ENCODE measurements around the gene PSMB7. TPM values are rescaled to one million over a fixed set of nuclear protein-coding genes. Genes with fewer than 3 reads are reported as not detected.

Gene PSMB7
- total and polyA plus RNA-seq, 2 of the 4 experiments (the other 2 are of a cell fraction) = 340 to 430 TPM

- ChIA-PET CTCF (interaction anchor here (0.7 kb wide), 1 partner anchor 168 kb away, joined by 3 read pairs; no protein-coding TSS in a partner anchor), POLR2A (ENCODE audit: unreplicated experiment) (no interaction called here)
- H2AK9ac ChIP-seq (replicated peaks; ENCODE audit: low read depth, low read length, poor library complexity) = no peak overlapping the region
- in situ Hi-C loops (cut with MboI; ENCODE audit: low sequenced_read_pairs) = no loop called here
- H3K9ac ChIP-seq (ENCODE audit: low read depth, low read length) = no peak overlapping the region
- peaks cover 54 to 84% of the 10 kb centered on the region in 2 experiments for H3K79me1 ChIP-seq (ENCODE audit: low read depth in 1 of 2, low read length in 2 of 2)
- no peak overlapping the region for H3K18ac ChIP-seq (ENCODE audit: low read depth, low read length)
- H2AK5ac ChIP-seq (ENCODE audit: low read depth, low read length) = no peak overlapping the region
- no peak for TF ChIP-seq MXI1 (IDR thresholded peaks at IDR 0.05; ENCODE audit: borderline replicate concordance, low read depth, low read length)
- TF ChIP-seq RCOR1 (IDR thresholded peaks at IDR 0.05; ENCODE audit: insufficient replicate concordance, low read length) = no peak
- no peak for TF ChIP-seq CEBPB (IDR thresholded peaks at IDR 0.05; ENCODE audit: low read depth, low read length)
- no peak for TF ChIP-seq MAZ (IDR thresholded peaks at IDR 0.05; ENCODE audit: borderline replicate concordance, low read depth, low read length)
- TF ChIP-seq MAFK (IDR thresholded peaks at IDR 0.05; ENCODE audit: low read depth, low read length) = no peak
- no peak for TF ChIP-seq USF2 (IDR thresholded peaks at IDR 0.05; ENCODE audit: low read depth, low read length)
- TF ChIP-seq CTCF (conservative IDR thresholded peaks at IDR 0.05; ENCODE audit: low read depth, low read length) = no peak
- TF ChIP-seq NFE2L2 (IDR thresholded peaks at IDR 0.05; ENCODE audit: low read depth, low read length) = no peak
- no peak for TF ChIP-seq POLR2A (IDR thresholded peaks at IDR 0.05; ENCODE audit: low read depth, low read length)
- TF ChIP-seq BHLHE40 (IDR thresholded peaks at IDR 0.05; ENCODE audit: low read depth, low read length) = no peak
- no peak for TF ChIP-seq RAD21 (IDR thresholded peaks at IDR 0.05; ENCODE audit: low read length)
- TF ChIP-seq ELK1 (IDR thresholded peaks at IDR 0.05; ENCODE audit: borderline replicate concordance, low read depth, low read length) = no peak
- no peak for TF ChIP-seq SMC3 (IDR thresholded peaks at IDR 0.05; ENCODE audit: low read depth, low read length)
- no peak for TF ChIP-seq FOS (IDR thresholded peaks at IDR 0.05; ENCODE audit: low read depth, low read length)
- no peak for TF ChIP-seq CHD1 (IDR thresholded peaks at IDR 0.05; ENCODE audit: low read depth, low read length)
- TF ChIP-seq RFX5 (IDR thresholded peaks at IDR 0.05; ENCODE audit: low read depth, low read length) = no peak
- no peak overlapping the region for H3K27ac ChIP-seq (ENCODE audit: insufficient read depth, low read length)
- no peak overlapping the region for H2BK20ac ChIP-seq (ENCODE audit: low read depth, low read length)
- H3K9me1 ChIP-seq (ENCODE audit: insufficient read depth, low read length) = peaks cover 8% of the 10 kb centered on the region; the same call in 1 of the 2 replicates
- H2BK15ac ChIP-seq (ENCODE audit: low read depth, low read length) = no peak overlapping the region
- no CpG with 5 or more reads among the region's 1 CpG for WGBS, 2 experiments (ENCODE audit: extremely low coverage in 2 of 2, insufficient read length in 1 of 2)
- no peak overlapping the region for H2BK5ac ChIP-seq (ENCODE audit: low read depth, low read length, poor library complexity, severe bottlenecking)
- no peaks in the 10 kb centered on the region for H3K27me3 ChIP-seq (ENCODE audit: control insufficient read depth, insufficient read depth, low read length)
- H2BK120ac ChIP-seq (ENCODE audit: low read depth, low read length) = no peak overlapping the region
- H3K4me1 ChIP-seq (ENCODE audit: control insufficient read depth, insufficient read depth, low read length) = peaks cover 5% of the 10 kb centered on the region
- H3K4me3 ChIP-seq (ENCODE audit: insufficient read depth, low read depth, low read length) = no peak overlapping the region
- intact Hi-C loops (cut with micrococcal nuclease) = loop anchor here (2.0 kb wide), 1 partner anchor 17 kb away; no protein-coding TSS in a partner anchor
- dilution Hi-C loops (cut with HindIII; ENCODE audit: low sequenced_read_pairs, unreplicated experiment) = no loop called here
- no TSS peak for BruUV-seq (replicated peaks)
- H3K23ac ChIP-seq (ENCODE audit: low read depth, low read length) = no peak overlapping the region
- ATAC-seq (ENCODE audit: low read depth) (no peak), DNase-seq (no peak)
- no peaks in the 10 kb centered on the region for H3K9me3 ChIP-seq (ENCODE audit: control insufficient read depth, insufficient read depth, low read length)
- no peak overlapping the region for H3K4ac ChIP-seq (ENCODE audit: low read depth, low read length)
- no peak overlapping the region for H3K56ac ChIP-seq (ENCODE audit: extremely low read depth, insufficient read depth, low read length)
- no peak overlapping the region for H3K14ac ChIP-seq (replicated peaks; ENCODE audit: low read depth, low read length)
- H4K20me1 ChIP-seq (ENCODE audit: insufficient read depth, low read length) = peaks cover 53% of the 10 kb centered on the region
- no peak overlapping the region for H3K4me2 ChIP-seq (ENCODE audit: low read depth, low read length)
- no peak overlapping the region for H4K5ac ChIP-seq (ENCODE audit: low read depth, low read length)
- peaks cover 9% of the 10 kb centered on the region for H3K36me3 ChIP-seq (ENCODE audit: control insufficient read depth, insufficient read depth, low read length)
- no peak overlapping the region for H4K8ac ChIP-seq (ENCODE audit: low read depth in 2 of 2, low read length in 2 of 2)
- no peak overlapping the region for H4K91ac ChIP-seq (ENCODE audit: insufficient read depth, low read depth, low read length)
- no peak overlapping the region for H2AFZ ChIP-seq (replicated peaks; ENCODE audit: low read length, poor library complexity)
Observed at GRCh38 chr9:124373851-124374250, 41.4 kb downstream of the PSMB7 start.
